Testis (tissue), 3 donors: ENCODE data around the gene UTP4. TPM values are rescaled to one million over a fixed set of nuclear protein-coding genes. Genes with fewer than 3 reads are reported as not detected.

Experiments
- DNase-seq: peaks from one replicate; pipeline ENCODE4 v3.0.0-alpha.2; 2019
- H3K27ac ChIP-seq, 2 donors: fragments of 200-600 bp; sonication (generic); one replicate each; pipeline ENCODE4 v1.5.1; 2019
- H3K27me3 ChIP-seq: fragments of 200-600 bp; sonication (generic); one replicate; pipeline ENCODE4 v1.5.1; 2019
- H3K36me3 ChIP-seq: fragments of 200-600 bp; sonication (generic); one replicate; pipeline ENCODE4 v1.5.1; 2017; ENCODE audit warnings: low read depth; ENCODE audit errors: missing control alignments
- H3K4me1 ChIP-seq: fragments of 200-600 bp; sonication (generic); one replicate; pipeline ENCODE4 v1.5.1; 2019
- H3K4me3 ChIP-seq, 2 donors: fragments of 200-600 bp; sonication (generic); one replicate each; pipeline ENCODE4 v1.5.1; 2017 to 2019
- H3K9me3 ChIP-seq: fragments of 200-600 bp; sonication (generic); one replicate; pipeline ENCODE4 v1.5.1; 2017
- CTCF ChIP-seq, 3 experiments: fragments of 450-650 bp in 2 of 3; fragments of 200-600 bp in 1 of 3; sonication (generic) in 1 of 3; IDR thresholded peaks; one replicate each; pipeline ENCODE4 v1.5.1; 2016 to 2019; ENCODE audit warnings: antibody characterized with exemption in 3 of 3, mild to moderate bottlenecking in 2 of 3, moderate library complexity in 1 of 3
- POLR2A ChIP-seq: fragments of 450-650 bp; IDR thresholded peaks from one replicate; pipeline ENCODE4 v1.6.1; 2017; ENCODE audit warnings: antibody characterized with exemption, mild to moderate bottlenecking, moderate library complexity
- WGBS, 2 donors: methylation state at CpG; one replicate each; pipeline ENCODE4 v1.1.5; 2018; 5-methylcytosine and 5-hydroxymethylcytosine counted together
- intact Hi-C: fragments of 100-400 bp; cut with DNase I; formaldehyde crosslinking; loops from one replicate; pipeline ENCODE4 v1.15.1; 2023; ENCODE audit warnings: low total_unique reads
- polyA plus RNA-seq: library from polyadenylated mRNA; stranded (reverse); fragments of 350-450 nt; fragmentation: Illumina TruSeq; extraction: RNeasy Lipid Tissue Mini Kit (QIAGEN cat#74804); gene quantifications from one replicate; pipeline ENCODE4 v1.2.3, GENCODE V29; 2014; ENCODE audit warnings: low read depth, low replicate concordance; ENCODE audit not compliant: insufficient read depth
- small RNA-seq, 2 donors: library from RNA; depleted of rRNA; stranded (forward); fragments of <200 nt; gene quantifications; one replicate each; pipeline ENCODE3, GENCODE V24; 2016
- total RNA-seq, 2 donors: library from RNA; depleted of rRNA; stranded (reverse); fragments of >200 nt; gene quantifications; one replicate each; pipeline ENCODE4 v1.2.3, GENCODE V29; 2016

UTP4 gene
- total and polyA plus RNA-seq, 3 donors from 2014 or later = 72.8 to 80.5 (median 78.3) TPM

GRCh38 chr16:69201787-69202186 lies 69.3 kb downstream of the UTP4 start:
- H3K4me1 ChIP-seq = peaks cover 24% of the 10 kb centered on the region
- H3K36me3 ChIP-seq = no peaks in the 10 kb centered on the region
- DNase-seq = no peak
- H3K9me3 ChIP-seq = no peaks in the 10 kb centered on the region
- peak overlapping the region in 1 of 2 donors; percentile 43 for H3K27ac ChIP-seq
- TF ChIP-seq CTCF (IDR thresholded peaks at IDR 0.05) (no peak), POLR2A (no peak)
- 37 to 45% methylated on average over 2 of the region's 2 CpGs for WGBS, 2 donors
- intact Hi-C loops = no loop called here
- H3K4me3 ChIP-seq = no peak overlapping the region
- no peaks in the 10 kb centered on the region for H3K27me3 ChIP-seq

GRCh38 chr16:69204172-69204571 lies 71.7 kb downstream of the UTP4 start:
- Histone ChIP-seq H3K4me3 (no peak overlapping the region), H3K9me3 (no peaks in the 10 kb centered on the region), H3K36me3 (no peaks in the 10 kb centered on the region), H3K4me1 (peaks cover 11% of the 10 kb centered on the region), H3K27me3 (no peaks in the 10 kb centered on the region), H3K27ac (no peak overlapping the region)
- TF ChIP-seq CTCF (IDR thresholded peaks at IDR 0.05) = no peak
- TF ChIP-seq POLR2A = no peak
- intact Hi-C loops = no loop called here
- no peak for DNase-seq

GRCh38 chr16:69209735-69210134 lies 77.3 kb downstream of the UTP4 start:
- no peaks in the 10 kb centered on the region for H3K27me3 ChIP-seq
- intact Hi-C loops = no loop called here
- no peak overlapping the region for H3K4me3 ChIP-seq
- H3K27ac ChIP-seq = no peak overlapping the region
- DNase-seq = no peak
- no peaks in the 10 kb centered on the region for H3K36me3 ChIP-seq
- 93 to 97% methylated on average over 4 of the region's 4 CpGs for WGBS, 2 donors
- no peaks in the 10 kb centered on the region for H3K4me1 ChIP-seq
- TF ChIP-seq POLR2A (no peak), CTCF (IDR thresholded peaks at IDR 0.05) (no peak)
- no peaks in the 10 kb centered on the region for H3K9me3 ChIP-seq

GRCh38 chr16:69217433-69217832 lies 85.0 kb downstream of the UTP4 start:
- Histone ChIP-seq H3K4me3 (no peak overlapping the region), H3K9me3 (no peaks in the 10 kb centered on the region), H3K27ac (no peak overlapping the region), H3K36me3 (no peaks in the 10 kb centered on the region), H3K27me3 (no peaks in the 10 kb centered on the region), H3K4me1 (peaks cover 4% of the 10 kb centered on the region)
- DNase-seq = no peak
- TF ChIP-seq POLR2A (no peak), CTCF (IDR thresholded peaks at IDR 0.05) (no peak)
- intact Hi-C loops = no loop called here
- WGBS, 2 donors = 66 to 70% methylated on average over 1 of the region's 1 CpG

Small RNA genes within 50 kb of the gene (small RNA-seq; reads per million reads assigned to genes)
- 0 reads per million in 2 donors for gene RF00019
- 0 reads per million in 2 donors for gene RNU6-22P

Other genes starting within 250 kb of the UTP4 start
- 1 to 10 TPM; 4.7 to 7.7 TPM for gene HAS3, start 27.0 kb upstream of the UTP4 start, total RNA-seq
- gene HAS3, start 27.0 kb upstream of the UTP4 start, polyA plus RNA-seq = 4.8 TPM
- gene CHTF8, start 61 bp upstream of the UTP4 start, total RNA-seq = 100 to 1,000 TPM; 131 to 147 TPM
- 122 TPM for gene CHTF8, start 61 bp upstream of the UTP4 start, polyA plus RNA-seq
- gene SNTB2, start 54.5 kb downstream of the UTP4 start, total RNA-seq = 10 to 100 TPM; 35.1 to 39.3 TPM
- 29.2 TPM for gene SNTB2, start 54.5 kb downstream of the UTP4 start, polyA plus RNA-seq
- gene VPS4A, start 178.7 kb downstream of the UTP4 start, total RNA-seq = 10 to 100 TPM; 39.8 to 43.1 TPM
- 31.9 TPM for gene VPS4A, start 178.7 kb downstream of the UTP4 start, polyA plus RNA-seq
- gene PDF, start 197.9 kb downstream of the UTP4 start, total RNA-seq = 10 to 100 TPM; 25.7 to 27.9 TPM
- gene PDF, start 197.9 kb downstream of the UTP4 start, polyA plus RNA-seq = 3.9 TPM
- gene COG8, start 206.9 kb downstream of the UTP4 start, total RNA-seq = 10 to 100 TPM; 90.8 to 96.6 TPM
- 74.1 TPM for gene COG8, start 206.9 kb downstream of the UTP4 start, polyA plus RNA-seq
- gene NIP7, start 207.1 kb downstream of the UTP4 start, total RNA-seq = 10 to 100 TPM; 16.2 to 17.2 TPM
- gene NIP7, start 207.1 kb downstream of the UTP4 start, polyA plus RNA-seq = 22.4 TPM
- 1 to 10 TPM in 1 of 2 donors, not detected in 1; 1.4 TPM for gene TMED6, start 219.1 kb downstream of the UTP4 start, total RNA-seq
- gene TMED6, start 219.1 kb downstream of the UTP4 start, polyA plus RNA-seq = 1.6 TPM